ENCODE results near the gene PTH1R.

PTH1R gene

GRCh38 chr3:46898321-46899150 lies 21.0 kb downstream of the PTH1R start:
- no peak overlapping the region for H3K4me3 ChIP-seq (ENCODE audit: low read depth, low read length)
- DNase-seq (ENCODE audit: low read depth) = no peak
- no peak for TF ChIP-seq CTCF (IDR thresholded peaks at IDR 0.05; ENCODE audit: control insufficient read depth, extremely low read depth, insufficient read depth)

- no peak for TF ChIP-seq CTCF (IDR thresholded peaks at IDR 0.05; ENCODE audit: control insufficient read depth, extremely low read depth, insufficient read depth)
- no peak overlapping the region for H3K4me3 ChIP-seq (ENCODE audit: low read depth, low read length)
- DNase-seq (ENCODE audit: low read depth) = no peak
Observed at GRCh38 chr3:46899151-46900006, 21.9 kb downstream of the PTH1R start.

- DNase-seq (ENCODE audit: low read depth) = no peak
- no peak overlapping the region for H3K4me3 ChIP-seq (ENCODE audit: low read depth, low read length)
- TF ChIP-seq CTCF (IDR thresholded peaks at IDR 0.05; ENCODE audit: control insufficient read depth, extremely low read depth, insufficient read depth) = no peak
Observed at GRCh38 chr3:46900007-46900292, 22.4 kb downstream of the PTH1R start.

DNA sequence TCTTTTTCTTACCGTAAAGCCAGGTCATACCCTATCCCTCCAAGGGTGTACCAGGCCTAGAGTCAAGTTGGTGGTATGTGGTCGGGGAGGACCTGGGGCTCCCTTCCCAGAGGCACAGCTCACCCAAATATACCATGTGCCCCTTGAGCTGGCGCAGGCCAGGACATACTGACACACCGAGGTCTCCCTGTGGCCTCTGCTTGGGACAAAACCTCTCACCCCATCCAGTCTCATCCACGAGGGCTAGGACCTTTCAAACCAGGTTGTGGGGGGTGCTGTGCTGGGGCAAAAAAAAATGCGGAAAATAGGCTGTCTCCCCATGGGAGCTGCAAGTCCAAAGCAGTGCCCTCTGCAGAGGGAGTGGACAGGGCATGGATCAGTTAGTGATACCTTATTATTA lies 22.8 kb downstream of the PTH1R start:
- no peak overlapping the region for H3K4me3 ChIP-seq (ENCODE audit: low read depth, low read length)
- DNase-seq (ENCODE audit: low read depth) = no peak
- TF ChIP-seq CTCF (IDR thresholded peaks at IDR 0.05; ENCODE audit: control insufficient read depth, extremely low read depth, insufficient read depth) = no peak

- no peak for DNase-seq (ENCODE audit: low read depth)
- no peak for TF ChIP-seq CTCF (IDR thresholded peaks at IDR 0.05; ENCODE audit: control insufficient read depth, extremely low read depth, insufficient read depth)
- no peak overlapping the region for H3K4me3 ChIP-seq (ENCODE audit: low read depth, low read length)
Observed at GRCh38 chr3:46901061-46901460, 23.5 kb downstream of the PTH1R start.

- H3K4me3 ChIP-seq (ENCODE audit: low read depth, low read length) = no peak overlapping the region
- DNase-seq (ENCODE audit: low read depth) = no peak
- no peak for TF ChIP-seq CTCF (IDR thresholded peaks at IDR 0.05; ENCODE audit: control insufficient read depth, extremely low read depth, insufficient read depth)
Observed at GRCh38 chr3:46901591-46902187, 24.2 kb downstream of the PTH1R start.
